Esophagus muscularis mucosa (tissue), 4 donors: ENCODE results near the gene LCTL. TPM values are rescaled to one million over a fixed set of nuclear protein-coding genes. Genes with fewer than 3 reads are reported as not detected.
A peak's percentile ranks its signal among the peaks of the same experiment; 100 is the strongest.

ENCODE experiments used
- DNase-seq: peaks from one replicate; pipeline ENCODE4 v3.0.0-alpha.2; 2017; ENCODE audit errors: extremely low spot score
- H3K27ac ChIP-seq, 4 donors: fragments of 200-600 bp; sonication (generic); replicated peaks in 1 of 4; 1 replicate in 3 of 4; 2 replicates in 1 of 4; pipeline ENCODE4 v1.5.1; 2016 to 2019; ENCODE audit warnings: mild to moderate bottlenecking in 1 of 4
- H3K27me3 ChIP-seq, 4 donors: fragments of 200-600 bp; sonication (generic); one replicate each; pipeline versions ENCODE4 v1.5.1 to v1.6.0; 2016 to 2019
- H3K36me3 ChIP-seq, 4 donors: fragments of 200-600 bp; sonication (generic); one replicate each; pipeline ENCODE4 v1.5.1; 2016 to 2019
- H3K4me1 ChIP-seq, 4 donors: fragments of 200-600 bp; sonication (generic); one replicate each; pipeline ENCODE4 v1.5.1; 2016 to 2019
- H3K4me3 ChIP-seq, 4 donors: fragments of 200-600 bp; sonication (generic); 1 replicate in 2 of 4; 2 replicates in 2 of 4; pipeline ENCODE4 v1.5.1; 2016 to 2019; ENCODE audit warnings: mild to moderate bottlenecking in 4 of 4, moderate library complexity in 1 of 4
- H3K9me3 ChIP-seq, 4 donors: fragments of 200-600 bp; sonication (generic); 1 replicate in 3 of 4; 2 replicates in 1 of 4; pipeline ENCODE4 v1.5.1; 2016 to 2019
- CTCF ChIP-seq, 3 experiments: fragments of 200-600 bp in 2 of 3; fragments of 450-650 bp in 1 of 3; sonication (generic) in 2 of 3; IDR thresholded peaks; one replicate each; pipeline ENCODE4 v1.5.1; 2017 to 2019; ENCODE audit warnings: antibody characterized with exemption in 3 of 3, mild to moderate bottlenecking in 2 of 3, moderate library complexity in 1 of 3
- EP300 ChIP-seq: sonication (generic); formaldehyde crosslinking; IDR thresholded peaks from one replicate; pipeline ENCODE4 v1.6.1; 2017; ENCODE audit warnings: antibody characterized with exemption
- POLR2A ChIP-seq: fragments of 450-650 bp; IDR thresholded peaks from one replicate; pipeline ENCODE4 v1.6.1; 2017; ENCODE audit warnings: antibody characterized with exemption, moderate library complexity, mild to moderate bottlenecking, low read depth
- POLR2AphosphoS5 ChIP-seq, 2 donors: sonication (generic); formaldehyde crosslinking; IDR thresholded peaks; one replicate each; pipeline ENCODE4 v1.6.1; 2017; ENCODE audit warnings: antibody characterized with exemption in 2 of 2
- WGBS: methylation state at CpG from one replicate; pipeline ENCODE4 v1.1.5; 2018; 5-methylcytosine and 5-hydroxymethylcytosine counted together
- intact Hi-C: fragments of 100-400 bp; cut with DNase I; formaldehyde crosslinking; loops from one replicate; pipeline ENCODE4 v1.15.1; 2023
- total RNA-seq, 4 donors: library from RNA; depleted of rRNA; stranded (reverse); fragments of >200 nt; gene quantifications; one replicate each; pipeline versions ENCODE4 v1.1.0 to v1.2.1, GENCODE V29; 2016

LCTL gene
- total RNA-seq, 4 donors from 2014 or later = not detected

- intact Hi-C loops = no loop called here
- H3K27me3 ChIP-seq = no peaks in the 10 kb centered on the region
- no peak overlapping the region for H3K27ac ChIP-seq
- no peak for TF ChIP-seq POLR2A
- no peak for TF ChIP-seq POLR2AphosphoS5 (IDR thresholded peaks at IDR 0.05)
- TF ChIP-seq CTCF (IDR thresholded peaks at IDR 0.05) = no peak
- TF ChIP-seq EP300 = no peak
- no peak overlapping the region for H3K4me3 ChIP-seq
- no peaks in the 10 kb centered on the region for H3K36me3 ChIP-seq
- no peaks in the 10 kb centered on the region for H3K9me3 ChIP-seq
- DNase-seq = peak; percentile 74
- 94% methylated on average over 3 of the region's 3 CpGs for WGBS
- peaks cover 9 to 21% (median 18%) of the 10 kb centered on the region in 4 donors for H3K4me1 ChIP-seq
Observed at GRCh38 chr15:66570327-66570726, 4.5 kb upstream of the LCTL start.

- peak; percentile 78 for DNase-seq
Observed at GRCh38 chr15:66569461-66570137, 3.8 kb upstream of the LCTL start.

DNA sequence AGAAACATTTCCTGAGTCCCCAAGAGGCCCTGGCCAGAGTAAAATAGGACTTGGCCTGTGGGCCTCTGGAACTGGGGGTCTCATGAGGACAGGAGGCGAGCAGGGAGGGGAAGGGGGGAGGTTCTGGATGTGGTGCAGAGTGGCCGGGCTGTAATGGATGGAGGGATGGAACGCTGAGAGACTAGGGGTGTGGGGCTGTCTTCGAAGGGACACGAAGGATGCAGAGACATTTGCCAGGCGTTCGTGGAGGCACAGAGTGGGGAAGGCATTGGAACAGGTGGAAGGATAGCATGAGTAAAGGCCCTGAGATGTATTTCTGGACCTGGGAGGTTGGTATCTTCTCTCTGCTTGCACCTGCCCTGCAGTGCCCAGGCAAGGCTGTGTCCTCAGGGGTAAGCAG, 2.1 kb upstream of the LCTL start:
- no peak for DNase-seq
- 88% methylated on average over 7 of the region's 7 CpGs for WGBS
- Histone ChIP-seq H3K27ac (no peak overlapping the region), H3K27me3 (no peaks in the 10 kb centered on the region), H3K4me3 (no peak overlapping the region), H3K9me3 (no peaks in the 10 kb centered on the region), H3K4me1 (peaks cover 5 to 9% (median 7%) of the 10 kb centered on the region in 4 donors), H3K36me3 (no peaks in the 10 kb centered on the region)
- TF ChIP-seq POLR2AphosphoS5 (IDR thresholded peaks at IDR 0.05) (no peak), CTCF (IDR thresholded peaks at IDR 0.05) (no peak), POLR2A (no peak), EP300 (no peak)
- intact Hi-C loops = no loop called here

More at GRCh38 chr15:66569461-66570137, 3.8 kb upstream of the LCTL start:
- H3K9me3 ChIP-seq = no peaks in the 10 kb centered on the region
- H3K4me1 ChIP-seq = peaks cover 9 to 18% (median 16%) of the 10 kb centered on the region in 4 donors
- H3K27ac ChIP-seq = no peak overlapping the region
- H3K4me3 ChIP-seq = no peak overlapping the region
- H3K36me3 ChIP-seq = no peaks in the 10 kb centered on the region
- 91% methylated on average over 9 of the region's 9 CpGs for WGBS
- no peaks in the 10 kb centered on the region for H3K27me3 ChIP-seq
- no peak for TF ChIP-seq POLR2A
- TF ChIP-seq CTCF (IDR thresholded peaks at IDR 0.05) = no peak
- TF ChIP-seq POLR2AphosphoS5 (IDR thresholded peaks at IDR 0.05) = no peak
- no peak for TF ChIP-seq EP300
- intact Hi-C loops = no loop called here

- intact Hi-C loops = no loop called here
- TF ChIP-seq CTCF (IDR thresholded peaks at IDR 0.05) = peak; percentile 45 to 60 (median 49)
- no peak for TF ChIP-seq EP300
- WGBS = 37% methylated on average over 15 of the region's 15 CpGs
- Histone ChIP-seq H3K4me1 (peaks cover 5 to 9% (median 7%) of the 10 kb centered on the region in 4 donors), H3K36me3 (no peaks in the 10 kb centered on the region), H3K9me3 (no peaks in the 10 kb centered on the region), H3K27ac (no peak overlapping the region), H3K27me3 (no peaks in the 10 kb centered on the region), H3K4me3 (peak overlapping the region in 1 of 4 donors; percentile 1)
- DNase-seq = no peak
Observed at GRCh38 chr15:66566963-66567531, 1.2 kb upstream of the LCTL start.
